ENCODE measurements around the gene HSD17B4.

DNA sequence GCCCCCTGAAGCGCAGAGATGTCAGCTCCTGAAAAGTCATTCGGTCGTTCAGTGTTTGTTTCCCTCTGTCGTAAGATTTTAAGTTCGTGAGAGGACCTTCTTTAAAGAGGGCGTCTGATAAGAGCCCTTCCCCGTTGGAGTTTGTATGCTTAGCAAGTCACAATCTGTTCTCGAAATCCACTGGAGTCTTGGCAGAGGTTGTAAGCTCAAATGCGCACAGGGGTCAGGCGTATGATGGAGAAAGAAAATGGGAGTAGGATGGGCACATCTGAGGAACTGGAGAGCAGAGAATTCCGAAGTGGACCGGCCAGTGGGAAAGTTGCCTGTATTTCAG, 710 bp downstream of the HSD17B4 start:
- TF ChIP-seq FOXK1 (CRISPR knock-in tag; IDR thresholded peaks at IDR 0.05; ENCODE audit: borderline replicate concordance, low read depth) (no peak), ZHX1 (CRISPR knock-in tag; IDR thresholded peaks at IDR 0.05; ENCODE audit: low read depth) (no peak)
- TF ChIP-seq, protein P1, sequence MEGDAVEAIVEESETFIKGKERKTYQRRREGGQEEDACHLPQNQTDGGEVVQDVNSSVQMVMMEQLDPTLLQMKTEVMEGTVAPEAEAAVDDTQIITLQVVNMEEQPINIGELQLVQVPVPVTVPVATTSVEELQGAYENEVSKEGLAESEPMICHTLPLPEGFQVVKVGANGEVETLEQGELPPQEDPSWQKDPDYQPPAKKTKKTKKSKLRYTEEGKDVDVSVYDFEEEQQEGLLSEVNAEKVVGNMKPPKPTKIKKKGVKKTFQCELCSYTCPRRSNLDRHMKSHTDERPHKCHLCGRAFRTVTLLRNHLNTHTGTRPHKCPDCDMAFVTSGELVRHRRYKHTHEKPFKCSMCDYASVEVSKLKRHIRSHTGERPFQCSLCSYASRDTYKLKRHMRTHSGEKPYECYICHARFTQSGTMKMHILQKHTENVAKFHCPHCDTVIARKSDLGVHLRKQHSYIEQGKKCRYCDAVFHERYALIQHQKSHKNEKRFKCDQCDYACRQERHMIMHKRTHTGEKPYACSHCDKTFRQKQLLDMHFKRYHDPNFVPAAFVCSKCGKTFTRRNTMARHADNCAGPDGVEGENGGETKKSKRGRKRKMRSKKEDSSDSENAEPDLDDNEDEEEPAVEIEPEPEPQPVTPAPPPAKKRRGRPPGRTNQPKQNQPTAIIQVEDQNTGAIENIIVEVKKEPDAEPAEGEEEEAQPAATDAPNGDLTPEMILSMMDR (CRISPR knock-in tag; IDR thresholded peaks at IDR 0.05), result no peak
- TF ChIP-seq, protein P2, sequence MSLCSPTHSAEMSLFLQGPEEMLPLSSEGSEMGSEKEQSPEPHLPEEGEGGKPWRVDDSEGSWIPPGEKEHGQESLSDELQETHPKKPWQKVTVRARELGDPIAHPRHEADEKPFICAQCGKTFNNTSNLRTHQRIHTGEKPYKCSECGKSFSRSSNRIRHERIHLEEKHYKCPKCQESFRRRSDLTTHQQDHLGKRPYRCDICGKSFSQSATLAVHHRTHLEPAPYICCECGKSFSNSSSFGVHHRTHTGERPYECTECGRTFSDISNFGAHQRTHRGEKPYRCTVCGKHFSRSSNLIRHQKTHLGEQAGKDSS (CRISPR knock-in tag; IDR thresholded peaks at IDR 0.05; ENCODE audit: borderline replicate concordance, low read depth), result 0 out of 2 replicates have a peak, but pooled peaks have one; percentile 9
